GM10847 (cell line): ENCODE results near the gene FICD.

Source experiments
- POLR2A ChIP-seq: IDR thresholded peaks from 2 replicates; pipeline ENCODE4 v1.6.1; 2011; ENCODE audit not compliant: insufficient read length; ENCODE audit errors: extremely low read depth

FICD gene

DNA sequence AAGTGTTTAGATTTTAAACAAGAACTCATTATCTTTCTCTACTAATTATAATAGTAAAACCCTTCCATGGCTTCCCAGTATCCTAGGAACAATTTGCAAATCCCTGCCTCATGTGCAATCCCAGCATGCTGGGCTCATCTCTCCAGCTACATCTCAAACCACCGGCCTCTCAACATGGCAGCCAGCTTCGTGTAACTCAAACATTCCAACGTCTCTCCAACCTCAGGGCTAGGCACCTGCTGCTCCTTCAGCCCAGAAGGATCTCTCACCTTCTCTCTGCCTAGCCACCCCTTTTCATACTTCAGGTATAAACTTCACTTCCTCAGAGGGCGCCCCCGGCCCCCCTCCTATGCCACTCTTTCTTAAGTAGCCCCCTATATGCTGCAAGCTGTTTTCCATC lies 38.7 kb downstream of the FICD start:
- no peak for TF ChIP-seq POLR2A

DNA sequence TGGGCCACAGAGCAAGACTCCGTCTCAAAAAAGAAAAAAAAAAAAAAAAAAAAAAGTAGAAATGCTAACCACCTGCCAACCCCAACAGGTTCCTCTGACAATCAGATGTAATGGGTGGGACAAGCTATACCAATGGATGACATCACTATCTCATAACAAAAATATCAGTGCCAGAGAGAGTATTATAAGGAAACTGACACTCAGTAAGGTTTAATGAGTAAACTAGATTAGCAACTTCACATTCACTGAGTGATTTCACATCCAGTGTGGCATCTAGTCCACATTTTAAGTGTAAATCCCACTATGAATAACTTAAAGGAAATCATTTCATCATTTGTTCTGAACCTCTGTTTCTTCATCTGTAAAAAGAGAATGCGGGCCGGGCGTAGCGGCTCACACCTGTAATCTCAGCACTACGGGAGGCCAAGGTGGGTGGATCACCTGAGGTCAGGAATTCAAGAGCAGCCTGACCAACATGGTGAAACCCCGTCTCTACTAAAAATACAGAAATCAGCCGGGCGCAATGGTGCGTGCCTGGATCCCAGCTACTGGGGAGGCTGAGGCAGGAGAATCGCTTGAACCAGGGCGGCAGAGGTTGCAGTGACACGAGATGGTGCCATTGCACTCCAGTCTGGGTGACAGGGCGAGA lies 44.1 kb downstream of the FICD start:
- TF ChIP-seq POLR2A: no peak

DNA sequence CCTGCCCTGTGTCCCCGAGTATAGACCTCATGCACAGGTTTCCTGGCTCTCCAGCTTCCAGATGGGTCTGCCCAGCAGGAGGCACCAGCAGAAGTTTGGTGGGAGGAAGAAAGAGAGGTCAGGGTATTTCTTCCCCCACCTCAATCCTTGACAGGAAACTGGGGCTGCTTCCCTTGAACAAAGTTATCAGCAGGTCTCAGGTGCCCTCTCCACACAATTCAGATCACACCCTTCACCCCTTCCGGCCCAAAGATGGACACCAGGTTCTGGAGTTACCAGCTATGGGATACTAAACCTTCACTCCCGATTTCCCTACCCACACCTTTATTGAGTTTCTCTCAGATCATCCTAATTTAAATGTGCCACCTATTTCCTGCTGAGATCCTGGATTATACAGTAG lies 44.7 kb downstream of the FICD start:
- TF ChIP-seq POLR2A: no peak

DNA sequence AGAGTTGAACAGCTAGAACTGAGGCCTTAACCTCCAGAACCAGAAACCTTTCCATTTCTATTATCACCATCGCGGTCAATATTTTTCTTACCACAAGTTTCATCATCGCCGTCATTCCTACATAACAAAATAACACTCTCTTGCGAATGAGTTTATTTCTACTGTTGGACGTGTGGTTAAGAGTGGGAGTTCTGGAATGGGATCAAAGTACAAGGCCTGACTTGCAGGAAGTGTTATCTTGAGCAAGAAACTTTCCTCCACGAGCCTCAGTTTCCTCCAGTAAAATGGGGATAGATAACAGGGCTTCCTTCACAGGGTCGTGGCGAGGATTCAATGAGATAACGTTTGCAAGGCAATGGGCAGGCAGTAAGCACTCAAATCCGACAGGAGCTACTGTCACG lies 45.2 kb downstream of the FICD start:
- TF ChIP-seq POLR2A: no peak

DNA sequence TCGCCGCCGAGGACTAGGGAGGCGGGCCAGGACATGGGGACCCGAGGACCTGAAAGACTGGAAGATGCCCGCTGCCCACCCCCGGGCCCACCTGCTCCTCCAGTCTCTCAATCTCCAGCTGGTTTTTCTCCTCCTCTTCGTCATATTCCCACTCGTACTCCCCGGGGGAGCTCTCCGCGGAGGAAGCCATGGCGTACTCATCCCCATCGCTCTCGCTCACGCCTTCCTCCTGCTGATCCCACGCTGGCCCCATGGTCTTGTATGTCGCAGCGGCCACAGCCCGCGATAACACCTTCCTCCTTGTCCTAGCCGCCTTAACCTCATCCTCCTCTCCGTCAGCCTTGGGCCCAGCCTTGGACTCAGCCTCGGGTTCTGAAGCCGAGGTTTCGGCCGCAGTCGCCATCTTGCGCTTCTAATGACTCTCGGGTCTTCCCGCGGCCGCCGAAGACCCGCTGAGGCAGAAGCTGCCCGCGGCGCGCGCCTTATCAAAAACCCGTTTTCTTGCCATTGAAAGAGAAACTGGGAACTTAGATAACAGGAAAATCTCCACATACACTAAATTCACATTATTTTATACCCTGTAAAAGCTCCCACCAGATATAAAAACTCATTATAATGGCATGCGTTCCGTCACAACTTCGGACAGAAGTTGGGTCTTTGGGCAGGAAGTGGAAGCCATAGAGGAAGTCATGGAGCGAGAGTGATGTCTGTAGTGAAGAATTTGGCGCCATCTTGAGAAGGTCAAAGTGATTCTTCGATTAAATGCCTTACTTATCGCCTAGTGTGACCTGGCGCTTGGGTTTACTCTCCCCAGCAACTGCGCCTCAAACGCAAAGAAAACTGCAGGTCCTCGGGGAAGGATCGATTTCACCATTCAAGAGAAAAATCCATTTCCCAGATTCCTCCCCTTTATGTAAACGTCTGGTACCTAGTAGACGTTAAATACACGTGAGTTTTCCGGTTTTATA lies 46.0 kb downstream of the FICD start, which contains the start of gene SART3:
Gene SART3 (minus strand): TSS at position 422 of the 968 bp plus-strand sequence. CDS start 19 bp downstream, at position 403.
- TF ChIP-seq POLR2A: peak; percentile 76

DNA sequence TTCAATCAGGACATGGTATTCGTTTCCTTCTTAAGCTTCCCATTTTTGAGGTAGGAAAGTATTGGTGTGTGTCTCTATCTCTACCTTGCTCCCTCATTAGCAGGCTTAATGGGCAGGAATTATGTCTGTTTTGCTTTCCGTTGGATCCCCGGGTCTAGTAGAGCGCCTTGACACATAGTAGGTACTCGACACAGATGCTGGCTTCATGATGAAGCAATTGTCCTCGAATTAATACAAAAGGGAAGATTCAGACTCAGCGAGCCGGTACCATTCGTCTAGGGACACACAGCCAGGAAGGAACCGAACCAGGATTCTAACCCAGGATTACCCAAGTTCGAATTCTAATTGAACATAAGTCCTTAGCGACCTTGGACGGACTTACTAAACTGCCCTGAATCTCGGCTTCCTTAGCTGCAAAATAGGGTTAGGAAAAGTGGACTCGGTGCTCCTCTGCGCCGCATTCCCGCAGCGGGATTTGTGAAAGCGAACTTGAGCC lies 46.8 kb downstream of the FICD start:
- TF ChIP-seq POLR2A: no peak

DNA sequence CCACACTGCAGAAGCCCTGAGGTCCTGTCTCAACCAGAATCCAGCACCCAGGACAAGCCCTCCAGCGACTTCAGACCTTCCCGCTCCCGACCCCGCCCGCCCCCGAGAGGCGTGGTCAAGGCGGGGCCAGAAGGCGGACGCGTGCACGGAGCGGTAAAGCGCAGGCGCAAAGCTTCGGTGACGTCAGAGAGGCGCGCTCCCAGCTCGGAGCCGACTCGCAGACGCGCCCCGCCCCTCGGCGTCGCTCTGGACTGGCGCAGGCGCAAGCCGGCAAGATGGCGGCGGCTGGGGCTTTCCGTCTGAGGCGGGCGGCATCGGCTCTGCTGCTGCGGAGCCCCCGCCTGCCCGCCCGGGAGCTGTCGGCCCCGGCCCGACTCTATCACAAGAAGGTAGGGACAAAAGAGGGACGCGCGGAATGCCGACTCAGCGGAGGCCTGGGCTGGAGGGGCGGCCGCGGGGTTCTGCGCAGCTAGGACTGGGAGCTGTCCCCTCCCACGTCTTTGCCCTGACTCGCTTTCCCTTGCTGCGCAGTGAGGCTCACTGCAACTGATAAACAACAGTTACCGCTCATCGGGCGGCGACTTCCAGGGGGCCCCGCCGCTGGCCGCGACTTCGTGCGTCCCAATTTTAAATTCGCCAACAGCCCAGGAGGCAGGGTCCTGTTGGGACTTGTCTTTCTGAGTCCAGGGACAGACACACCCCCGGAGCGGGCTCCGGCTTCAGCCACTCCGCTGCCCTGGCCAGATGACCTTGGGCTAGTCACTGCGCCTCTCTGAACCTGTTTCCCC lies 47.5 kb downstream of the FICD start, which contains the start of gene ISCU:
Gene ISCU (plus strand): TSS at position 249 of the 788 bp plus-strand sequence. CDS start 27 bp downstream, at position 276.
- TF ChIP-seq POLR2A: peak; percentile 94

DNA sequence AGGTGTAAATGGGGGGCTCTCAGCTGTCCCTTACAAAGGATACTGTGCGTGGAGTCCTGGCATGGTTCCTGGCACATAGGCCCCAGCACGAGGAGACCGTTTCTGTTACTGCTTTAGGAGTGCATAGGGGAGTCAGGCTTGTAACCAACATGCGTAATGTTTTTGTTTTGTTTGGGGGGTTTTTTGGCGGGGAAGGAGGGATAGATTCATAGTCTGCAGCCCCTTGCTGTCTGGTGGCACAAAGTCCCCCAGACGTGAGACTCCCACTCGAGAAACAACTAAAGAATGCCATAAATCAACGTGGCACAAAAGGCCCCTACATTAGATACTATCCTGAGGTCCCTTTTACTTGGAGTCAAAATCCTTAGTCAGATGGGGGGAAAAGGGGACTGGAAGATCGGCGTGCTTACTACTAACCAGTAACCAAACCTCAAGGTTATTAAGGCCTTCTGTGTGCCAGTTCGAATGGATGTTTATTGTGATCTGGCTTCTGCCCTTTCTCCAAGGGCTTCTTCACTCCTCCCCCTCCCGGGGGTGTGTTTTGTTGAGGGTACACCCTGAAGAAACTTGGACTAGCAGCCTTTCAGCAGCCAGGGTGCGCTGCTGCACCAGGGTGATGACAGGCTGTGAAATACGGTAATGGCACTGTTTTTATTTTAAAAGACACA lies 48.2 kb downstream of the FICD start:
- TF ChIP-seq POLR2A: peak; percentile 4

DNA sequence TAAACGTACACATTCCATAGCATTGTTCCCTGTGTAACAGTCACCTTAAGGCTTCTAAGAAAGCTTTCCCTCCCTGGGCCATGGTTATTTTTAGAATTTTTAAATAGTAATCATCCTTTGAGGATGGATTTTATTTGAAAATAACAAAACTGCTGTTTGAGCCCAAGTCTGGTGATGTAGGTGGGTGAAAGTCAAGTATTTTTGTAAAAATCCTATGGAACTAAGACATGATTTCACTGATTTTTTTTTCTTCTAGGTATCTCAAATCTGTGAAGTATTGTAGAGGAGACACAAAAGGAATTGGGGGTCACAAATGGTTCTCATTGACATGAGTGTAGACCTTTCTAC lies 48.7 kb downstream of the FICD start:
- no peak for TF ChIP-seq POLR2A

DNA sequence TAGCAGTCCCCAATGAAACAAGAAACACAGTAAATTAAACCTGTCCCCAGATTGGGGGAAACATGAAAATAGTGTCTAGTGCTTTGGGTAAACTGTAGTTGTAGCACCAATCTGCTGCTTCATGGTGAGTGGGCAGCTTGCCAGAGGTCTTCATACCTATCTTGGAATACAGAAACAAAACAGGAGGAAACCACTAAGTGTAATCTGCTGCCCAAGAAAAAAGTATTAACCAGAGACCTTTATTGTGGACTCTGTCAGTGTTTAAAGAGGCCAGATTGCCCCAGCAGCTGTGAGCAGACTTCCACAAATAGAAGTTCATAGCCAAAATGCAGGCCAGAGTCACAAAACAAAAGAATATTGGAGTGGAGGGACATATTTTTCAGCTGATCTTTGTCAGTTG lies 49.6 kb downstream of the FICD start:
- TF ChIP-seq POLR2A: no peak

DNA sequence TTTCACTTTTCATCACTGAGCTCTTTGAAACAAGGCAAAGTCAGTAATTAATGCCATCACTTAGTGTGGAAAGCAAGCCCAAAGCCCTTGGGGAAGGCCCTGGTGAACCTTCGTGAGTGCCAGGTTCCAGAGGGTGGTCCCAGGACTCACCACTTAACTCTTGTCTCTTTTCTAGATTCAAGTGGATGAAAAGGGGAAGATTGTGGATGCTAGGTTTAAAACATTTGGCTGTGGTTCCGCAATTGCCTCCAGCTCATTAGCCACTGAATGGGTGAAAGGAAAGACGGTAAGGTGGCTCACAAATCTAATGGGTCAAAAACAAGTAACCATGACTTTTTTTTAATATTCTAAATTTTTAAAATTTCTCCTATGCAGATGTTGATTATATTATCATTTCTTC lies 50.1 kb downstream of the FICD start:
- TF ChIP-seq POLR2A: no peak

DNA sequence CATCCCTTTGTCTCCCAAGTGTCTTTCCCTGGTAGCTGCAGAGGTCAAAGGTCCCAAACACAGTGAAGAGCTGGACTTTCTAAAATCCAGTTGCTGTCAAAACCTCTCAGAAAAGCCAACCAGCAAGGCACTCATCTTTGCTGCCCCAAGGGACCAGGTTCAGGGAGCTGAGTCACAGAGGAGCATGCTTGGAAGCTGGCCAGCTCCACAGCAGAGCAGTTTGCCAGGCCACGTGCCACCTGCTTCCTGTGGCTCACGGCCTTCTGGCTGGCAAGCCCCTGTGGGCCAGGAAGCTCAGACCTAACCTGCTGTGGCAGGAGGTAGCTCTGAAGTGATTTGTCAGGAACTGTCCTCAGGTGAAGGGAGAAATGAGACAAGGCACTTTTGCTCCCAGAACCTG lies 50.9 kb downstream of the FICD start:
- TF ChIP-seq POLR2A: no peak

DNA sequence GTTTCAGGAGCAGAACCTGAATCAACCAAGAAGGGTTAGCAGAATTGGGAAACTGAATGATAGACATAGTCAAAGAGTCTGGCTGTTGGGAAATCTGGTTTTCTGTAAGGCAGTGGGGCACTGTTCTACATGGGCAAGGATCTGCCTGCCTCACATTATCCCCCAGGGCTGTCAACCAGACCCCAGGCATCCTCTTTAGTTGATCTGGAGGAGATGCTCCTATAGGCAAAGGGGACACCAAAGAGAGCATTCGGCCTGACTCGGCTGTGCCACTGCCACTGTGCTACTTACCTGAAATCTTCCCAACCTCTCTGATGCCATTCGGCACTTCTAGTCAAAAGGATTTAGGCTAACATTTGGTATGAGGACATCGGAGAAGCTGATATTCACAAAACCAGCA lies 51.4 kb downstream of the FICD start:
- no peak for TF ChIP-seq POLR2A

DNA sequence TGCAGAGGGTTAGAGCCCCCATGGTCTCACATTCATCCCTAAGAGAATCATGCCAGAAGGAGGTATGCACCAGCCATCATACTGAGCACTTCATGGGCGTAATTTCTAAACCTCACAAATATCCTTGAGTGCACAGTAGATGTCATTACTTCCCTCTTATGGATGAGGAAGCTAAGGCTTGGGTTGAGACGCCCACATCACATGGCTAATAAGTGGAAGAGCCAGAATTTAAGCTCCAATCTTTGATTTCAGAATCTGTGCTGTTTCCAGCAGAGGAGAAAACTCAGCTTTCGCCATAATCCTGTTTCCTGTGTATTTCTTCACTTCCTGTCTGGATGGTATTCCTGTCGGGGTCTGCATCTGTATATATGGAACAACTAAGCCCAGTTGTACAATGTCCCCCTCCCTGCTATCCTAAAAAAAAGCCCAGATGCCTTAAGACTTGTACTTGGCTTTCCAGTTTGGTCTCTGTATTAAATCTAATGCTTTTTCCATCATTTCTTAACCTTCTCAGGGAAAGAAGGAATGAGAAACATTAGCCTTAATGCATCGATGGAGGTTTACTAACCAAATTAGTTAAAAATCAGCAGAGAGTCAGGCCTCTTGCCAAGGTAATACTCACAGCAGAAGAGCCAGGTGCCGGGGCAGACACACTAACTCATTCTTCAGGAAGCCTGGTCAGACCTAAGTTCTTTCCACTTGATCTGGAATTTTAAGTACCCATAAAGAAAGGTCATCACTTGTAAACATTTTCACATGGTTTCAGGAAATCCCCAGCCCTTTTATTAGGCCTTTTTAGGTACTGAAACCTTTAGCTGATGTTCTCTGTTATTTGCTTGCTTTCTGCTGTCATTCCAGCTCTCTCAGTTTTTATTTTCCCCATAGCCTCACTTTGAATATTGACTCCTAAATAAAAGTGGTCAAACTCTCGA lies 52.6 kb downstream of the FICD start:
- no peak for TF ChIP-seq POLR2A
